HCT116 (cell line): ENCODE results near the gene ATL2. TPM values are rescaled to one million over a fixed set of nuclear protein-coding genes. Genes with fewer than 3 reads are reported as not detected.
A peak's percentile ranks its signal among the peaks of the same experiment; 100 is the strongest.

Experiments used
- ATAC-seq: fragments of 200-7000 bp; cut with Tn5 transposase; 2 replicates; pipeline ENCODE4 v1.9.1; 2020; ENCODE audit warnings: mild to moderate bottlenecking, moderate library complexity
- BruUV-seq: library from RNA; stranded (reverse); fragments of 400-500 nt; replicated peaks from 2 replicates; lab custom pipeline; 2021; lab: Mats Ljungman, UMichigan
- CTCF ChIA-PET: fragments of 300-600 bp; sonication (Branson Sonifier 250); formaldehyde crosslinking; loops from one replicate; lab custom pipeline; 2021; ENCODE audit warnings: antibody characterized with exemption; lab: Charles Lee
- POLR2A ChIA-PET: fragments of 300-600, 350-600 bp; sonication (Branson Sonifier 250); formaldehyde crosslinking; loops from one replicate; lab custom pipeline; 2021; ENCODE audit warnings: antibody characterized with exemption; lab: Charles Lee
- RAD21 ChIA-PET, 2 experiments: fragments of 300-600 bp; sonication (Branson Sonifier 250); formaldehyde crosslinking; loops; one replicate each; lab custom pipeline; 2023; ENCODE audit warnings: low total read pairs in 2 of 2; ENCODE audit not compliant: uncharacterized antibody in 2 of 2, unreplicated experiment in 2 of 2, low non-redundant PET in 1 of 2; lab: Charles Lee
- DNase-seq: peaks from one replicate; pipeline ENCODE4 v3.0.0-alpha.2; 2010; ENCODE audit warnings: low read depth, low spot score
- H2AFZ ChIP-seq: fragments of 200-600 bp; shearing (Covaris generic), sonication (generic); 2 replicates; pipeline ENCODE4 v1.6.1; 2017; ENCODE audit warnings: low read depth, mixed run types, mixed read lengths, antibody characterized with exemption, low read length; ENCODE audit not compliant: poor library complexity, severe bottlenecking
- H3K27ac ChIP-seq: 2 replicates; pipeline ENCODE4 v1.5.1; 2012; ENCODE audit warnings: low read depth, low read length
- H3K27me3 ChIP-seq: fragments of 200-600 bp; sonication (generic); 2 replicates; pipeline ENCODE4 v1.6.1; 2016; ENCODE audit warnings: mixed run types, low read length, mixed read lengths; ENCODE audit not compliant: insufficient read depth
- H3K36me3 ChIP-seq, 2 experiments: fragments of 200-500 bp in 1 of 2; fragments of 200-600 bp in 1 of 2; sonication (Bioruptor generic) in 1 of 2; sonication (generic) in 1 of 2; 2 replicates each; pipeline versions ENCODE4 v1.5.1 to v1.6.1; 2014 to 2016; ENCODE audit warnings: low read length in 2 of 2, inconsistent platforms in 1 of 2, mixed read lengths in 1 of 2, mixed run types in 1 of 2; ENCODE audit not compliant: insufficient read depth in 2 of 2, control insufficient read depth in 1 of 2
- H3K4me1 ChIP-seq, 2 experiments: fragments of 200-600 bp in 1 of 2; sonication (generic) in 1 of 2; 2 replicates each; pipeline versions ENCODE4 v1.5.1 to v1.6.1; 2012 to 2017; ENCODE audit warnings: low read length in 2 of 2, inconsistent platforms in 1 of 2, mild to moderate bottlenecking in 1 of 2, mixed read lengths in 1 of 2, mixed run types in 1 of 2, moderate library complexity in 1 of 2; ENCODE audit not compliant: insufficient read depth in 2 of 2, control insufficient read depth in 1 of 2
- H3K4me2 ChIP-seq: fragments of 200-600 bp; sonication (generic); 2 replicates; pipeline ENCODE4 v1.6.1; 2017; ENCODE audit warnings: mixed run types, low read length, mixed read lengths
- H3K4me3 ChIP-seq, 2 experiments: fragments of 200-600 bp in 1 of 2; sonication (generic) in 1 of 2; replicated peaks in 1 of 2; 2 replicates each; pipeline ENCODE4 v1.5.1; 2011 to 2016; ENCODE audit warnings: low read length in 2 of 2, control low read depth in 1 of 2, low read depth in 1 of 2, mild to moderate bottlenecking in 1 of 2, mixed read lengths in 1 of 2, mixed run types in 1 of 2
- H3K79me2 ChIP-seq: fragments of 200-600 bp; sonication (generic); 2 replicates; pipeline ENCODE4 v1.6.1; 2017; ENCODE audit warnings: mild to moderate bottlenecking, mixed run types, low read length, moderate library complexity, mixed read lengths; ENCODE audit not compliant: insufficient read depth
- H3K9ac ChIP-seq: fragments of 200-600 bp; sonication (generic); 2 replicates; pipeline ENCODE4 v1.6.1; 2016; ENCODE audit warnings: low read length, mixed read lengths
- H3K9me2 ChIP-seq: fragments of 200-600 bp; sonication (generic), shearing (Covaris generic); 2 replicates; pipeline ENCODE4 v1.6.1; 2017; ENCODE audit warnings: mixed run types, mild to moderate bottlenecking, moderate library complexity; ENCODE audit not compliant: insufficient read depth
- H3K9me3 ChIP-seq, 2 experiments: fragments of 200-500 bp in 1 of 2; fragments of 200-600 bp in 1 of 2; sonication (Bioruptor generic) in 1 of 2; sonication (generic) in 1 of 2; 2 replicates each; pipeline ENCODE4 v1.6.1; 2014 to 2017; ENCODE audit warnings: low read length in 2 of 2, mixed read lengths in 2 of 2, inconsistent platforms in 1 of 2, low read depth in 1 of 2, mild to moderate bottlenecking in 1 of 2, mixed run types in 1 of 2, moderate library complexity in 1 of 2; ENCODE audit not compliant: control insufficient read depth in 1 of 2, insufficient read depth in 1 of 2
- H4K20me1 ChIP-seq: fragments of 200-600 bp; sonication (generic), shearing (Covaris generic); 2 replicates; pipeline ENCODE4 v1.6.1; 2017; ENCODE audit warnings: mixed run types, mild to moderate bottlenecking, moderate library complexity; ENCODE audit not compliant: insufficient read depth
- CEBPB ChIP-seq: IDR thresholded peaks from 2 replicates; pipeline ENCODE4 v1.6.1; 2012; ENCODE audit warnings: low read depth
- EGR1 ChIP-seq: IDR thresholded peaks from 2 replicates; pipeline ENCODE4 v1.6.1; 2012; ENCODE audit warnings: low read depth
- EZH2 ChIP-seq: fragments of 200-600 bp; sonication (generic); IDR thresholded peaks from 2 replicates; pipeline ENCODE4 v1.6.1; 2017; ENCODE audit warnings: antibody characterized with exemption, mixed run types
- EZH2phosphoT487 ChIP-seq: fragments of 200-600 bp; IDR thresholded peaks from 2 replicates; pipeline ENCODE4 v1.6.1; 2018; ENCODE audit warnings: antibody characterized with exemption, borderline replicate concordance
- FOSL1 ChIP-seq: IDR thresholded peaks from 2 replicates; pipeline ENCODE4 v1.6.1; 2012; ENCODE audit warnings: low read depth
- RAD21 ChIP-seq: IDR thresholded peaks from 2 replicates; pipeline ENCODE4 v1.6.1; 2012; ENCODE audit warnings: low read depth, mild to moderate bottlenecking
- SP1 ChIP-seq: IDR thresholded peaks from 2 replicates; pipeline ENCODE4 v1.6.1; 2012; ENCODE audit warnings: low read depth
- YY1 ChIP-seq: IDR thresholded peaks from 2 replicates; pipeline ENCODE4 v1.6.1; 2011; ENCODE audit warnings: low read length, low read depth, moderate library complexity, mild to moderate bottlenecking; ENCODE audit not compliant: insufficient replicate concordance; ENCODE audit errors: extremely low read depth
- intact Hi-C: fragments of 100-400 bp; cut with micrococcal nuclease; formaldehyde crosslinking; loops from 2 replicates; pipeline ENCODE4 v1.10.0; 2022
- total RNA-seq: library from RNA; stranded (reverse); gene quantifications from one replicate; pipeline ENCODE4 v1.2.1, GENCODE V29; 2021; ENCODE audit not compliant: unreplicated experiment
- TF ChIP-seq, protein P1 (sequence below): IDR thresholded peaks from 2 replicates; pipeline ENCODE4 v1.6.1; 2012
- TF ChIP-seq, protein P2 (sequence below): IDR thresholded peaks from 2 replicates; pipeline ENCODE4 v1.6.1; 2011; ENCODE audit warnings: mild to moderate bottlenecking, low read length, moderate library complexity; ENCODE audit not compliant: insufficient replicate concordance; ENCODE audit errors: extremely low read depth
- TF ChIP-seq, protein P3 (sequence below), 3 experiments: fragments of 200-600 bp in 1 of 3; sonication (generic) in 1 of 3; IDR thresholded peaks in 2 of 3; conservative IDR thresholded peaks in 1 of 3; 2 replicates each; pipeline ENCODE4 v1.5.1; 2012 to 2017; ENCODE audit warnings: low read depth in 2 of 3, low read length in 2 of 3, antibody characterized with exemption in 1 of 3, borderline replicate concordance in 1 of 3, control low read depth in 1 of 3, mild to moderate bottlenecking in 1 of 3, mixed read lengths in 1 of 3, mixed run types in 1 of 3, moderate library complexity in 1 of 3; ENCODE audit not compliant: insufficient read depth in 1 of 3

Gene ATL2
- total RNA-seq, 1 experiment from 2014 or later, result 80.7 TPM

DNA sequence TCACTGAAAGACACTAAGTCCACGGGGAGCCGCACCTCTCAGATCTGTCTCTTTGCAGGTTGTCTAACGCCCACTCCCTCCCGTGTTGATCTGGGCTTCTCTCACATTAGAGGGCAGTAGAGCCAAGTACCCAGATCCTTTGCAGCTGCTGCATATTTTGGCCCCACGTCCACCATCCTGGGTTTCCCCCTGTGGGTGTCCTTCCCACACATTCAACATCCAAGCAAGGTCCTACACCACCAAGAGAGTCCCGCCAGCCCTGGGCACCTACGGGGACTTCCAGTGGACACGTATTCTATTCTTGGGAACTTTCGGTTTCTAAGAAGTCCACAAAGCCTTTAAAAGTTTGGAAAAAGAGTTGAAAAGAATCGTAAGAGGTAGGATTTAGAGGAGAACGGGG, 116.6 kb downstream of the ATL2 start:
- intact Hi-C loops, result no loop called here
- no peaks in the 10 kb centered on the region for H3K9me2 ChIP-seq

DNA sequence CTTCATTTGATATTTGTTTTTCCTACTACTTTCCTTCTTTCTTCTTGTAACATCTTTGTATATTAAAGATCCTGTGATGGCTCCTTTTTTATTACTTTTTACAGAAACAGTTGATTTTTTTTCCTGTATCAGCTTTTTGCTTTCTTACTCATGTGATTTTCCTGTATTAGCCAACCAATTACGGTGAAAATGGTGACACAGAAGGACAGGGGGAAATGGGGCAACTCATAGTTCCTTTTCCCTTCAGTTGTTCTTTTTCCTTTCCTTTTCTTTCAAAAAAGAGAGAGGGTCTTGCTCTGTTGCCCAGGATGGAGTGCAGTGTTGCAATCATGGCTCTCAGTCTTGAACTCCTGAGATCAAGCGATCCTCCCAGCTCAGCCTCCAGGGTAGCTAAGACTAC, 117.8 kb downstream of the ATL2 start:
- H3K27me3 ChIP-seq, result no peaks in the 10 kb centered on the region
- H3K27ac ChIP-seq, result no peak overlapping the region
- no TSS peak for BruUV-seq
- H4K20me1 ChIP-seq, result no peaks in the 10 kb centered on the region
- no peaks in the 10 kb centered on the region for H3K9me3 ChIP-seq
- intact Hi-C loops, result no loop called here
- H3K79me2 ChIP-seq, result no peaks in the 10 kb centered on the region
- no peak overlapping the region for H3K9ac ChIP-seq
- H3K4me2 ChIP-seq, result no peak overlapping the region
- ChIA-PET CTCF (interaction anchor here (1.0 kb wide), 1 partner anchor 183 kb away, joined by 4 read pairs; the partner anchor contains the start of gene CYP1B1), POLR2A (no interaction called here), RAD21 (no interaction called here)
- no peaks in the 10 kb centered on the region for H3K4me1 ChIP-seq
- H2AFZ ChIP-seq, result no peak overlapping the region
- H3K36me3 ChIP-seq, result no peaks in the 10 kb centered on the region
- DNase-seq (no peak), ATAC-seq (no peak)
- no peaks in the 10 kb centered on the region for H3K9me2 ChIP-seq
- H3K4me3 ChIP-seq, result no peak overlapping the region
- TF ChIP-seq EGR1, result no peak
- TF ChIP-seq, protein P1, sequence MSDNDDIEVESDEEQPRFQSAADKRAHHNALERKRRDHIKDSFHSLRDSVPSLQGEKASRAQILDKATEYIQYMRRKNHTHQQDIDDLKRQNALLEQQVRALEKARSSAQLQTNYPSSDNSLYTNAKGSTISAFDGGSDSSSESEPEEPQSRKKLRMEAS, result no peak
- TF ChIP-seq, protein P2, sequence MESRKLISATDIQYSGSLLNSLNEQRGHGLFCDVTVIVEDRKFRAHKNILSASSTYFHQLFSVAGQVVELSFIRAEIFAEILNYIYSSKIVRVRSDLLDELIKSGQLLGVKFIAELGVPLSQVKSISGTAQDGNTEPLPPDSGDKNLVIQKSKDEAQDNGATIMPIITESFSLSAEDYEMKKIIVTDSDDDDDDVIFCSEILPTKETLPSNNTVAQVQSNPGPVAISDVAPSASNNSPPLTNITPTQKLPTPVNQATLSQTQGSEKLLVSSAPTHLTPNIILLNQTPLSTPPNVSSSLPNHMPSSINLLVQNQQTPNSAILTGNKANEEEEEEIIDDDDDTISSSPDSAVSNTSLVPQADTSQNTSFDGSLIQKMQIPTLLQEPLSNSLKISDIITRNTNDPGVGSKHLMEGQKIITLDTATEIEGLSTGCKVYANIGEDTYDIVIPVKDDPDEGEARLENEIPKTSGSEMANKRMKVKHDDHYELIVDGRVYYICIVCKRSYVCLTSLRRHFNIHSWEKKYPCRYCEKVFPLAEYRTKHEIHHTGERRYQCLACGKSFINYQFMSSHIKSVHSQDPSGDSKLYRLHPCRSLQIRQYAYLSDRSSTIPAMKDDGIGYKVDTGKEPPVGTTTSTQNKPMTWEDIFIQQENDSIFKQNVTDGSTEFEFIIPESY, result no peak
- no peak for TF ChIP-seq EZH2
- TF ChIP-seq CEBPB, result no peak
- no peak for TF ChIP-seq SP1
- no peak for TF ChIP-seq FOSL1

More for the DNA sequence above, 116.6 kb downstream of the ATL2 start:
- H3K27ac ChIP-seq, result no peak overlapping the region
- no peaks in the 10 kb centered on the region for H3K27me3 ChIP-seq
- no peak overlapping the region for H3K4me3 ChIP-seq
- H3K36me3 ChIP-seq, result no peaks in the 10 kb centered on the region
- TF ChIP-seq, protein P3, sequence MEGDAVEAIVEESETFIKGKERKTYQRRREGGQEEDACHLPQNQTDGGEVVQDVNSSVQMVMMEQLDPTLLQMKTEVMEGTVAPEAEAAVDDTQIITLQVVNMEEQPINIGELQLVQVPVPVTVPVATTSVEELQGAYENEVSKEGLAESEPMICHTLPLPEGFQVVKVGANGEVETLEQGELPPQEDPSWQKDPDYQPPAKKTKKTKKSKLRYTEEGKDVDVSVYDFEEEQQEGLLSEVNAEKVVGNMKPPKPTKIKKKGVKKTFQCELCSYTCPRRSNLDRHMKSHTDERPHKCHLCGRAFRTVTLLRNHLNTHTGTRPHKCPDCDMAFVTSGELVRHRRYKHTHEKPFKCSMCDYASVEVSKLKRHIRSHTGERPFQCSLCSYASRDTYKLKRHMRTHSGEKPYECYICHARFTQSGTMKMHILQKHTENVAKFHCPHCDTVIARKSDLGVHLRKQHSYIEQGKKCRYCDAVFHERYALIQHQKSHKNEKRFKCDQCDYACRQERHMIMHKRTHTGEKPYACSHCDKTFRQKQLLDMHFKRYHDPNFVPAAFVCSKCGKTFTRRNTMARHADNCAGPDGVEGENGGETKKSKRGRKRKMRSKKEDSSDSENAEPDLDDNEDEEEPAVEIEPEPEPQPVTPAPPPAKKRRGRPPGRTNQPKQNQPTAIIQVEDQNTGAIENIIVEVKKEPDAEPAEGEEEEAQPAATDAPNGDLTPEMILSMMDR (IDR thresholded peaks at IDR 0.05 in 2 of 3, conservative IDR thresholded peaks at IDR 0.05 in 1 of 3; ENCODE audit: borderline replicate concordance in 1 of 3, insufficient read depth in 1 of 3, low read depth in 2 of 3, low read length in 2 of 3), result 0 out of 6 replicates have a peak, but pooled peaks of 1 of the 3 experiments have one; percentile 3
- TF ChIP-seq RAD21 (0 out of 2 replicates have a peak, but pooled peaks have one; percentile 19), EGR1 (0 out of 2 replicates have a peak, but pooled peaks have one; percentile 15), EZH2phosphoT487 (no peak), YY1 (no peak)
- TF ChIP-seq, all 23 proteins: peak for 3
- CTCF ChIA-PET, result interaction anchor here (1.0 kb wide), 1 partner anchor 184 kb away, joined by 4 read pairs; the partner anchor contains the start of gene CYP1B1
- DNase-seq, result no peak
- BruUV-seq, result no TSS peak
- ATAC-seq, result no peak
- Histone ChIP-seq H3K4me1 (no peaks in the 10 kb centered on the region), H2AFZ (peak overlapping the region; percentile 25), H3K9me3 (no peaks in the 10 kb centered on the region), H4K20me1 (no peaks in the 10 kb centered on the region), H3K4me2 (no peak overlapping the region), H3K9ac (no peak overlapping the region), H3K79me2 (no peaks in the 10 kb centered on the region)
- POLR2A ChIA-PET, result no interaction called here
- RAD21 ChIA-PET, result no interaction called here
